Measurements from ENCODE around the gene RALBP1. TPM values are rescaled to one million over a fixed set of nuclear protein-coding genes. Genes with fewer than 3 reads are reported as not detected.
"Not testable (repeated sequence)": the region's sequence is repeated elsewhere in the genome, so short reads cannot be mapped to it uniquely, and the experiment has no call there.

The RALBP1 gene
- total RNA-seq, 4 donors from 2014 or later, result 211 to 229 (median 224) TPM

GRCh38 chr18:9466846-9467245, 8.5 kb upstream of the RALBP1 start:
- DNase-seq (ENCODE audit: low spot score in 2 of 2), result no peak
- WGBS, 2 donors, result 38 to 51% methylated on average over 1 of the region's 1 CpG
- intact Hi-C loops (cut with DNase I; ENCODE audit: low total_unique reads), result no loop called here
- H3K4me3 ChIP-seq (ENCODE audit: low read depth, poor library complexity, severe bottlenecking), result no peak overlapping the region
- TF ChIP-seq CTCF (IDR thresholded peaks at IDR 0.05) (no peak), POLR2A (IDR thresholded peaks at IDR 0.05) (no peak)

DNA sequence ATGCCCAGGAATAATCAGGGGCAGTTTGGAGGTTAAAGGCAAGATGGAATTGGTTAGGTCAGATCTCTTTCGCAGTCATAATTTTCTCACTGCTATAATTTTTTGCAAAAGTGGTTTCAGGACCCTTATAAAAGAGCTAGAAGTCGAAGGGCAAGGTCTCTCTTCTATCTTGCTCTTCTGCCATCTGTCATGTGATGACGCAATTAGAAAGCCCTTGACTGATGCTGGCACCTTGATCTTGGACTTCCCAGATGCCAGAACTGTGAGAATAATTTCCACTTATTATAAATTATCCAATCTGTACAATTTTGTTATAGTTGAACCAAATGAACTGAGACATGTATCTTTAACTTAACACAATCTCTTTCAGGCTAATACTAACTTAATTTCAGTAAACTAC, 6.3 kb upstream of the RALBP1 start:
- no peak for DNase-seq (ENCODE audit: low spot score in 2 of 2)
- no peak overlapping the region for H3K4me3 ChIP-seq (ENCODE audit: low read depth, poor library complexity, severe bottlenecking)
- WGBS, 2 donors, result 82 to 87% methylated on average over 3 of the region's 3 CpGs
- intact Hi-C loops (cut with DNase I; ENCODE audit: low total_unique reads), result no loop called here
- TF ChIP-seq CTCF (IDR thresholded peaks at IDR 0.05) (no peak), POLR2A (IDR thresholded peaks at IDR 0.05) (no peak)

- no peak for DNase-seq (ENCODE audit: low spot score in 2 of 2)
- H3K4me3 ChIP-seq (ENCODE audit: low read depth, poor library complexity, severe bottlenecking), result no peak overlapping the region
- TF ChIP-seq POLR2A (IDR thresholded peaks at IDR 0.05) (no peak), CTCF (IDR thresholded peaks at IDR 0.05) (no peak)
- intact Hi-C loops (cut with DNase I; ENCODE audit: low total_unique reads), result no loop called here
Measured at GRCh38 chr18:9469685-9470084, 5.6 kb upstream of the RALBP1 start.

DNA sequence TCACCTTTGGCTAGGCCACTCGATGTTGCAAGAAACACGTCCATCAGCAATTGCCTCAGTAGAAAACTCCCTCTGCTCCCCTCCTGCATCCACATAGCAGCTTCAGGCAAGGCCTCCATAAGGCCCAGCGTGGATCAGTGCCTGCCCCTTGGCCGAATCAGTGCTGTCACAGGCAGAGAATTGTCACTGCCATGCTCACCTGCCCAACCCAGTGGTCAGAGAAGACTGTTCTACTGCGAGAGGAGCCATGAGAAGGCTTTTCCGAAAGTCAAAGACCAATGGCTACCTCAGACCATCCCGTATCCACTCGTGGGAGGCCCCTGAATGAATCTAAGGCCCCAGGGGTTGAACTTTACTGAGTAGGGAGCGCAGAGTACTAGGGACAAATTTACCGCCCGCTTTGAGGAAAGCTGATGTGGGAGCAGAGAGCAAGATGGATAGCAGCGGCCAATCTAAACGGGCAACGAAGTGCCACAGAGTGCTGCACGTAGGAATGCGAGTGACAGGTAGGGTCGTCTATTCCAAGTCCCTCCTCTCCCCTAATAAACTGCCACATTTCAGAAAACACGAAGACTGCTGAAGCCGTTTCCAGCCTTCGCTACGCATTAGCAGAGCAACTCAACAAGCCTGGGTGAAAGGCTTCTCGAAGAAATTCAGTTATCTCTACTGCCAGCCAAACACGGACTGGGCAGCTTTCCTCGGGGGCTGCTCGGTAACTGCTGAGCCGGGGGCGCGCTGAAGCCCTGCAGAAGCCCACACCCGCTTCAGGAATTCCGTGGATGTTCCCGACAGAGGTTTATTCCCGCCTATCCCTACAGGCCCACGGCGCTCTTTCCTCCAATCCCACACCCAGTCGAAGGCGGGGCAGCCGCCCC, 968 bp upstream of the RALBP1 start:
- 23 to 26% methylated on average over 36 to 37 of the region's 37 CpGs for WGBS, 2 donors
- TF ChIP-seq POLR2A (IDR thresholded peaks at IDR 0.05) (no peak), CTCF (IDR thresholded peaks at IDR 0.05) (no peak)
- intact Hi-C loops (cut with DNase I; ENCODE audit: low total_unique reads), result no loop called here
- H3K4me3 ChIP-seq (ENCODE audit: low read depth, poor library complexity, severe bottlenecking), result peak overlapping the region; percentile 46
- DNase-seq (ENCODE audit: low spot score in 2 of 2), result peak in 1 of 2 donors; percentile 97

GRCh38 chr18:9475643-9476591, 604 bp downstream of the RALBP1 start:
- intact Hi-C loops (cut with DNase I; ENCODE audit: low total_unique reads), result no loop called here
- 0 to 1% methylated on average over 25 to 36 of the region's 59 CpGs for WGBS, 2 donors
- H3K4me3 ChIP-seq (ENCODE audit: low read depth, poor library complexity, severe bottlenecking), result peak overlapping the region; percentile 89

GRCh38 chr18:9476949-9477348, 1.6 kb downstream of the RALBP1 start:
- H3K4me3 ChIP-seq (ENCODE audit: low read depth, poor library complexity, severe bottlenecking); DNase-seq (ENCODE audit: low spot score in 2 of 2); intact Hi-C loops (cut with DNase I; ENCODE audit: low total_unique reads): not testable (repeated sequence)
- 80 to 84% methylated on average over 12 of the region's 12 CpGs for WGBS, 2 donors

More at GRCh38 chr18:9475643-9476591, 604 bp downstream of the RALBP1 start:
- peak in 1 of 2 donors; percentile 41 for DNase-seq (ENCODE audit: low spot score in 2 of 2)
- no peak for TF ChIP-seq CTCF (IDR thresholded peaks at IDR 0.05)
- TF ChIP-seq POLR2A (IDR thresholded peaks at IDR 0.05), result no peak
